Activated T-helper 2 cell treated with anti-CD3 and anti-CD28 coated beads, Interferon-gamma antibody, Interleukin-2, Interleukin-4, amounts not matched to agents 10 μg/mL and 5 μg/mL and 100 μg/mL, durations not matched to agents 14 hours and 24 hours and 36 hours (primary cell): ENCODE data around the gene SNU13. TPM values are rescaled to one million over a fixed set of nuclear protein-coding genes. Genes with fewer than 3 reads are reported as not detected.
A peak's percentile ranks its signal among the peaks of the same experiment; 100 is the strongest.
"Not testable (repeated sequence)": the region's sequence is repeated elsewhere in the genome, so short reads cannot be mapped to it uniquely, and the experiment has no call there.

ENCODE experiments used
- DNase-seq: peaks from one replicate; pipeline ENCODE4 v3.0.0; 2021; ENCODE audit warnings: low spot score
- H3K27ac Mint-ChIP-seq: one replicate; pipeline ENCODE4 v1.8.0; 2021; ENCODE audit warnings: mixed read lengths
- H3K27me3 Mint-ChIP-seq: one replicate; pipeline ENCODE4 v1.8.0; 2021; ENCODE audit warnings: low read depth, mixed read lengths
- H3K36me3 Mint-ChIP-seq: one replicate; pipeline ENCODE4 v1.8.0; 2021; ENCODE audit warnings: low read depth, mixed read lengths
- H3K4me1 Mint-ChIP-seq: one replicate; pipeline ENCODE4 v1.8.0; 2021; ENCODE audit warnings: low read depth, mixed read lengths
- H3K4me3 Mint-ChIP-seq: one replicate; pipeline ENCODE4 v1.8.0; 2021; ENCODE audit warnings: low read depth, mild to moderate bottlenecking, moderate library complexity, mixed read lengths
- H3K9me3 Mint-ChIP-seq: one replicate; pipeline ENCODE4 v1.8.0; 2021; ENCODE audit warnings: mixed read lengths
- intact Hi-C: fragments of 100-400 bp; cut with micrococcal nuclease; formaldehyde crosslinking; loops from one replicate; pipeline ENCODE4 v1.15.1; 2023
- total RNA-seq: library from RNA; stranded (reverse); gene quantifications from 2 replicates; pipeline ENCODE4 v1.2.3, GENCODE V29; 2022

The SNU13 gene
- total RNA-seq, 1 donor from 2014 or later, result 270 TPM

DNA sequence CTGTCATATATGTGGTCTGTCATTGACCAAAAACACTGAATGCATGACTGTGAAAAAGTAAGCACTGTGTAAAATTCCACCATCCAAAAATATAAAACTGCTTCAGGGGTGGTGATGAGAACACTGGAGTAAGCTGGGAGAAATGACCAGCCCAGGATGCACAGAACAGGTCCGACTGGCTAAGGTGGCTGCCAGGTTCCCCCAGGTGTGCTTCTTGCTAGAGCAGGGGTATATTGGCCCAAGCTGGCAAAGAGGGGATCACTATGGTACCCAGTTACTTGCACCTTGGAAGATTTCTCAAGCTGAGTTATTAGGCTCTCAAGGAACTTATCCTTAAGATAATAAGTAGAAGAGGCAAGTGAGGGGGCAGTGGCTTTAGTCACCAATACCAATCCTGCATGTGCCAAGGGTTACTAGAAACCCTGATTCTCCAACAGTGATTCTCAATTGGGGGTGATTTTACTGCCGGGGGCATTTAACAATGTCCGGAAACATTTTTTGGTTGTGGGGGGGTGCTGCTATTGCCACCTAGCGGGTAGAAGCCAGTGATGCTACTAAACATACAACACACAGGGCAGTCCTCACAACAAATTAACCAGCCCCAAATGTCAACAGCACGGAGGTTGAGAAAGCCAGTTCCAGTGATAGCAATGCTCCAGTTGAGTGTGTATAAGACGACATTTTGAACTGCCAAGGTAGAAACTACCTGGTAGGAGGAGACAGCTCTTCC is 15.7 kb downstream of the SNU13 start:
- Mint-ChIP-seq H3K27ac (no peak overlapping the region), H3K27me3 (no peaks in the 10 kb centered on the region)

GRCh38 chr22:41672096-41672495 is 16.6 kb downstream of the SNU13 start:
- H3K9me3 Mint-ChIP-seq, H3K4me3 Mint-ChIP-seq, H3K27me3 Mint-ChIP-seq, intact Hi-C loops, H3K27ac Mint-ChIP-seq, DNase-seq: not testable (repeated sequence)
- Mint-ChIP-seq H3K4me1 (peaks cover 15% of the 10 kb centered on the region), H3K36me3 (peaks cover 54% of the 10 kb centered on the region)

More for the DNA sequence above, 15.7 kb downstream of the SNU13 start:
- Mint-ChIP-seq H3K4me1 (peaks cover 10% of the 10 kb centered on the region), H3K9me3 (no peaks in the 10 kb centered on the region), H3K4me3 (no peak overlapping the region), H3K36me3 (peaks cover 58% of the 10 kb centered on the region)
- intact Hi-C loops, result no loop called here
- no peak for DNase-seq

DNA sequence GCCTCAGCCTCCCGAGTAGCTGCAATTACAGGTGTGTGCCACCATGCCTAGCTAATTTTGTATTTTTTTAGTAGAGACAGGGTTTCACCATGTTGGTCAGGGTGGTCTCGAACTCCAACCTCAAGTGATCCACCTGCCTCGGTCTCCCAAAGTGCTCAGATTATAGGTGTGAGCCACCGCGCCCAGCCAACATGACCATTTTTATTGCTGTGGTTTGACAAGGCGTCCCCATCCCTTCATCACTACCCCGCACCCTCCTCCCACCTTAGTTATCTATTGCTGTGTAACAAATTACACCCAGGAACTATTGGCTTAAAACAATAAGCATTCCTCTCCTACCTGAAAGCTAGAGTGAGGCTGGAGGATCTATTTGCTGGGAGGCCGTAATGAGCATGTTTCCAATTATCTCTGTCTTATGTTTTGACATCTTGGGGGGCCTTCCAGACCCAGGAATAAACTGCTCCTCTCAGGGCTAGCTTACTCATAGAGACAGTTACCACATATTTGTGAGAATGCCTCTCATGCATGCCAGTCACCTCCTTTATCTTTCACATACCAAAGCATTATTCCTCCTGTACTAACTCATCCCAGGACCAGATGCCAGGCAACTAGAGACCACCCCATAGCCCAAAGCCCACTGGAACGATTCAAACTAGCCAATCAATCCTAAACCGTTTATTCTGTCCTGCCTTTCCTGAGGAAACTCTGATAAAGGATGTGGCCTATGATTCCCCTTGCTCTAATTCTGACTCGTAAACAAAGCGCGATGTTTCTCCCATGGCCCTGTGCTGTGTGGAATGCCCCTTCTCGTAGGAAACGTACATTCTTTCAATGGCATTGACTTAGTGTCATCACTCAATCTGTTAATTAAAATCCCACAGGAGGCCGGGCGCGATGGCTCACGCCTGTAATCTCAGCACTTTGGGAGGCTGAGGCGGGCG is 19.4 kb downstream of the SNU13 start:
- no peaks in the 10 kb centered on the region for H3K9me3 Mint-ChIP-seq
- H3K27ac Mint-ChIP-seq, result peak overlapping the region; percentile 28
- H3K27me3 Mint-ChIP-seq, result no peaks in the 10 kb centered on the region
- H3K36me3 Mint-ChIP-seq, result peaks cover 49% of the 10 kb centered on the region
- H3K4me1 Mint-ChIP-seq, result peaks cover 8% of the 10 kb centered on the region
- intact Hi-C loops, result no loop called here
- no peak for DNase-seq
- no peak overlapping the region for H3K4me3 Mint-ChIP-seq

DNA sequence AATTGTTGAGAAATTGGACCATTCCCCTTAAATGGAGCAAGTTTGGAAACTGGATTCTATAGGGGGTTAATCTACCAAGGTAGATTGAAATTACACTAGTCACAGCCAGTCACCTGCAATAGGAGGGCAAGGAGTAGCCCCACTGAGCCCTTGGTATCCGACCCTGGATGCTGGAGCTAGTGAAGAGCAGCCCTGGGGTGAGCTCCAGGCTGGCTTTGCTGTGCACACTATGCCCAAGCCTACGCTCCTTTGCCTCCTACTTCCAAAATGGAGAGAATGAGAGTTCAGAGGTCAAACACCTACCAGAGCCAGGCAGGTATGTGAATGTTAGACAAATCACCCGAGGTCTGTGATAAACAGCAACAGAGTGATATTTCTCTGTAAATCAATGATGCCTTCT is 23.7 kb downstream of the SNU13 start:
- DNase-seq, result no peak
- H3K4me1 Mint-ChIP-seq, result peaks cover 8% of the 10 kb centered on the region
- no peaks in the 10 kb centered on the region for H3K9me3 Mint-ChIP-seq
- intact Hi-C loops, result no loop called here
- no peak overlapping the region for H3K27ac Mint-ChIP-seq
- no peak overlapping the region for H3K4me3 Mint-ChIP-seq
- no peaks in the 10 kb centered on the region for H3K27me3 Mint-ChIP-seq
- peaks cover 59% of the 10 kb centered on the region for H3K36me3 Mint-ChIP-seq

- H3K4me1 Mint-ChIP-seq, result peaks cover 8% of the 10 kb centered on the region
- DNase-seq, result no peak
- no peaks in the 10 kb centered on the region for H3K9me3 Mint-ChIP-seq
- H3K27ac Mint-ChIP-seq, result no peak overlapping the region
- H3K36me3 Mint-ChIP-seq, result peaks cover 58% of the 10 kb centered on the region
- intact Hi-C loops, result no loop called here
- H3K4me3 Mint-ChIP-seq, result no peak overlapping the region
- H3K27me3 Mint-ChIP-seq, result no peaks in the 10 kb centered on the region
Observed at GRCh38 chr22:41664490-41664889, 24.2 kb downstream of the SNU13 start.

DNA sequence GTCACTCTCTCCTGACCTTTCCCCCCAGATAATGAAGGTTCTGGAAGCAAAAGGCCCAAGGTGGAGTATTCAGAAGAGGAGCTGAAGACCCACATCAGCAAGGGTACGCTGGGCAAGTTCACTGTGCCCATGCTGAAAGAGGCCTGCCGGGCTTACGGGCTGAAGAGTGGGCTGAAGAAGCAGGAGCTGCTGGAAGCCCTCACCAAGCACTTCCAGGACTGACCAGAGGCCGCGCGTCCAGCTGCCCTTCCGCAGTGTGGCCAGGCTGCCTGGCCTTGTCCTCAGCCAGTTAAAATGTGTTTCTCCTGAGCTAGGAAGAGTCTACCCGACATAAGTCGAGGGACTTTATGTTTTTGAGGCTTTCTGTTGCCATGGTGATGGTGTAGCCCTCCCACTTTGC is 25.1 kb downstream of the SNU13 start:
- DNase-seq, H3K4me3 Mint-ChIP-seq, H3K27ac Mint-ChIP-seq, intact Hi-C loops, H3K9me3 Mint-ChIP-seq, H3K27me3 Mint-ChIP-seq, H3K4me1 Mint-ChIP-seq: not testable (repeated sequence)
- peaks cover 59% of the 10 kb centered on the region for H3K36me3 Mint-ChIP-seq

- H3K27ac Mint-ChIP-seq, result no peak overlapping the region
- H3K36me3 Mint-ChIP-seq, result peaks cover 73% of the 10 kb centered on the region
- no peaks in the 10 kb centered on the region for H3K27me3 Mint-ChIP-seq
- intact Hi-C loops, result no loop called here
- no peak for DNase-seq
- H3K4me1 Mint-ChIP-seq, result peaks cover under 1% of the 10 kb centered on the region
- H3K4me3 Mint-ChIP-seq, result no peak overlapping the region
- H3K9me3 Mint-ChIP-seq, result no peaks in the 10 kb centered on the region
Observed at GRCh38 chr22:41661713-41662112, 27.0 kb downstream of the SNU13 start.

- Mint-ChIP-seq H3K36me3 (peaks cover 78% of the 10 kb centered on the region), H3K9me3 (no peaks in the 10 kb centered on the region), H3K4me3 (no peak overlapping the region), H3K4me1 (no peaks in the 10 kb centered on the region), H3K27ac (no peak overlapping the region), H3K27me3 (no peaks in the 10 kb centered on the region)
- intact Hi-C loops, result no loop called here
- no peak for DNase-seq
Observed at GRCh38 chr22:41661088-41661487, 27.6 kb downstream of the SNU13 start.

DNA sequence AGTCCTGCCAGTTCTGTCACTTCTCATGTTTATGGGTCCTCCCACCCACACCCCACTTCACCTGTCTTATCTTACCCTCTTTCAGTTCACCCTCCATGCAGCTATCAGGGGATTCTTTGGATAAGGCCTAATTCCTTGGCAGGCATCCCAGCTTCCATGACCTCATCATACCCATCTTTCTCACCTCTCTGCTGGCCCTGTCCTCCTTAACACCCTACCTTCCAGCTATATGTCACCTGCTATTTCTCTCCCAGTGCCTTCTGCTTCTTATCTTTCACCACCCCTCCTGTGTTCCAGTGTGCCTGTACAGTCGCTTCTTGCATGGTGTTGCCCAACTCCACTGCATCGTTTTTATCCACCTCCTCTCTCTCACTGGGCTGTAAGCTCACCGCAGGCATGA is 28.3 kb downstream of the SNU13 start:
- intact Hi-C loops, result no loop called here
- H3K36me3 Mint-ChIP-seq, result peaks cover 82% of the 10 kb centered on the region

DNA sequence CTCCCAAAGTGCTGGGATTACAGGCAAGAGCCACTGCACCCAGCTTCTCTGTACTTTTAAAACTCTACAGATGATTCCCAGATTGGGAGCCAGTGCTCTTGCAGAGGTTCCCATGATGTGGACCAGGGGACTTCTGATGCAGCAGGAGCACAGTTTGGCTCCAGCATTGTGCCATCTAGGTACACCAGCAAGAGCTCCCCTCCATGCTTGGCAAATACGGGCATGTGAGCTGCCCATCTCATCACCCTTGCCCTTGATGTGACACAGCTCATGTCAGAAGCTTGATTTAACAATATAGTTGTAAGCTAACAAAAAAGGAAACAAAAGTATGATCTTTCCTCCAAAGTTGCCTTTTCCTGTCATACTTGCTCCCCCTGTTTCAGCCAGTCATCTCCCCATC is 28.7 kb downstream of the SNU13 start:
- H3K9me3 Mint-ChIP-seq, result no peaks in the 10 kb centered on the region
- intact Hi-C loops, result no loop called here
- no peaks in the 10 kb centered on the region for H3K27me3 Mint-ChIP-seq
- H3K4me3 Mint-ChIP-seq, result no peak overlapping the region
- H3K4me1 Mint-ChIP-seq, result no peaks in the 10 kb centered on the region
- DNase-seq, result no peak
- peaks cover 81% of the 10 kb centered on the region for H3K36me3 Mint-ChIP-seq
- no peak overlapping the region for H3K27ac Mint-ChIP-seq

More for the DNA sequence above, 28.3 kb downstream of the SNU13 start:
- Mint-ChIP-seq H3K27me3 (no peaks in the 10 kb centered on the region), H3K9me3 (no peaks in the 10 kb centered on the region), H3K27ac (no peak overlapping the region), H3K4me3 (no peak overlapping the region), H3K4me1 (no peaks in the 10 kb centered on the region)
- no peak for DNase-seq

GRCh38 chr22:41658869-41659268 is 29.8 kb downstream of the SNU13 start:
- H3K4me1 Mint-ChIP-seq, result no peaks in the 10 kb centered on the region
- no peak overlapping the region for H3K4me3 Mint-ChIP-seq
- intact Hi-C loops, result no loop called here
- no peak overlapping the region for H3K27ac Mint-ChIP-seq
- H3K36me3 Mint-ChIP-seq, result peaks cover 82% of the 10 kb centered on the region
- H3K9me3 Mint-ChIP-seq, result no peaks in the 10 kb centered on the region
- no peaks in the 10 kb centered on the region for H3K27me3 Mint-ChIP-seq
- no peak for DNase-seq

DNA sequence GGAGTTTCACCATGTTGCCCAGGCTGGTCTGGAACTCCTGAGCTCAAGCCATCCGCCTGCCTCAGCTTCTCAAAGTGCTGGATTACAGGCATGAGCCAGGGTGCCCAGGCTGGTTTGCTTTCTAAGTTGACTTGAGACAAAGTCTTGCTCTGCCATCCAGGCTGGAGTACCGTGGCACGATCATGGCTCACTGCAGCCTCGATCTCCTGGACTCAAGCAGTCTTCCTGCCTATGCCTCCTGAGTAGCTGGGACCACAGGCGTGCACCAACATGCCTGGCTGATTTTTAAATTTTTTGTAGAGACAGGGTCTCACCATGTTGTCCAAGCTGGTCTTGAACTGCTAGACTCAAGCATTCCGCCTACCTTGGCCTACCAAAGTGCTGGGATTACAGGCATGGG is 31.0 kb downstream of the SNU13 start:
- no peak overlapping the region for H3K27ac Mint-ChIP-seq
- peaks cover 80% of the 10 kb centered on the region for H3K36me3 Mint-ChIP-seq
- DNase-seq, result no peak
- no peaks in the 10 kb centered on the region for H3K9me3 Mint-ChIP-seq
- H3K4me3 Mint-ChIP-seq, result no peak overlapping the region
- H3K4me1 Mint-ChIP-seq, result no peaks in the 10 kb centered on the region
- intact Hi-C loops, result no loop called here
- no peaks in the 10 kb centered on the region for H3K27me3 Mint-ChIP-seq

DNA sequence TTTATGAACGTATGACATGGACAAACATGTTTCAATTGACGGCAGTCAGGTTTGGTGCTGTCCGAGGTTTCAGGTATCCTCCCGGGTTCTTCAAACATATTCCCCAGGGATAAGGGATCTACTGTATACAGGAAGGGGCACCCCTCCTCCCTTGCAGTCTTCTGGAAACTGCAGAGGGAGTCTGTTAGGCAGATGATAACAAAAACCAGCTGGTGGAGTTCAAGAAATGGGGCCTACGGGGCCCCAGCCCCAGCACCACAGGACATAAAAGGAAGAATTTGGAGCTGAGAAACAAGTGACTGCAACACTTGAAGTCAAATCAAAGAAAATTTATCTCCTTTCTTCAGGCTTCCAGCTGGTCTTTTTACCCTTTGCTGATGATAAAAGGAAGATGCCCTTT is 32.1 kb downstream of the SNU13 start:
- peaks cover 86% of the 10 kb centered on the region for H3K36me3 Mint-ChIP-seq
- no peaks in the 10 kb centered on the region for H3K4me1 Mint-ChIP-seq
- intact Hi-C loops, result no loop called here
- DNase-seq, result no peak
- H3K9me3 Mint-ChIP-seq, result no peaks in the 10 kb centered on the region
- H3K27me3 Mint-ChIP-seq, result no peaks in the 10 kb centered on the region
- no peak overlapping the region for H3K4me3 Mint-ChIP-seq
- H3K27ac Mint-ChIP-seq, result no peak overlapping the region
